Measurements from ENCODE around the gene POLD3. TPM values are rescaled to one million over a fixed set of nuclear protein-coding genes. Genes with fewer than 3 reads are reported as not detected.

POLD3 gene
- polyA plus RNA-seq, 2 of the 4 experiments (the other 2 are of a cell fraction), result 20.7 to 36.3 TPM

DNA sequence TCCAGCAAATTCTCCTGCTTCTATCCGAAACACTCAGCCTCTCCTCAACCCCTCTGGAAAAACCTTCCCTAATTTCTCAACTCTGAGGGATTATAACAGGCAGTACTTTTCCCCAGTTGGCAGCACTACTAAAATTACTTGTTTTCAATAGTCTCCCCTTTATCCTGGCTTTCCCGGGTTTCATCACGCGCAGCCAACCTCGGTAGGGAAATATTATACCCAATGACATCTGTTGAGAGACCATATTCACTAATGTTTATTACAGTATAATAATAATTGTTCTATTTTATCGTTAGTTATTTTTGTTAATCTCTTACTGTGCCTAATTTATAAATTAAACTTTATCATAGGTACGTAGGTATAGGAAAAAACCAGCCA lies 330 bp upstream of the POLD3 start (continued):
- no peak for TF ChIP-seq EHF (CRISPR knock-in tag; IDR thresholded peaks at IDR 0.05)

DNA sequence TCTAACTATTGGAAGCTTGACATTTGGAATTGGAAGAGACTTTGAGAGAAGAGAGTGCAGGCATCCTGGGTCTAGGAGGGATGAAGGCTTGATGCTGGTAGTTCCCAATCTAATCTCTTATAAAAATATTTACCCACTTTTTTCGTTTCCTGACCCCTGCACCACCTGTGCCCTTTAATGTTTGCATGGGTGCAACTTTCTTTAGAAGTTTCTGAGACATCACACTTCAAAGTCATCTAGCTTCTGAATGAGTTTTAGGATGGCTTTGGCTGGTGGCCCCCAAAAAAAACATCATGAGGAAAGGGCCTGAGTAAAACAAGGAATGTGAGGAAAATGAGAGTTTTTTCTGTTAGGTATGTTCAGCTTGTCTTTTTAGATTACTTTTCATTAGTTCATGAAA lies 1.1 kb downstream of the POLD3 start:
- no peaks in the 10 kb centered on the region for H3K9me3 ChIP-seq
- POLR2A ChIA-PET, result interaction anchor here (3.0 kb wide), 1 partner anchor 100 kb away, joined by 19 read pairs; the partner anchor contains the start of gene LIPT2
- peak overlapping the region; percentile 98 for H3K4me3 ChIP-seq
- DNase-seq (ENCODE audit: low read depth in 1 of 2, low spot score in 1 of 2), result no peak
- ATAC-seq, result no peak
- TF ChIP-seq RCOR1 (IDR thresholded peaks at IDR 0.05; ENCODE audit: low read depth, low read length), result no peak
- TF ChIP-seq EP300 (IDR thresholded peaks at IDR 0.05), result no peak
- no peak for TF ChIP-seq ZNF302 (CRISPR knock-in tag; IDR thresholded peaks at IDR 0.05)
- TF ChIP-seq, protein P1, sequence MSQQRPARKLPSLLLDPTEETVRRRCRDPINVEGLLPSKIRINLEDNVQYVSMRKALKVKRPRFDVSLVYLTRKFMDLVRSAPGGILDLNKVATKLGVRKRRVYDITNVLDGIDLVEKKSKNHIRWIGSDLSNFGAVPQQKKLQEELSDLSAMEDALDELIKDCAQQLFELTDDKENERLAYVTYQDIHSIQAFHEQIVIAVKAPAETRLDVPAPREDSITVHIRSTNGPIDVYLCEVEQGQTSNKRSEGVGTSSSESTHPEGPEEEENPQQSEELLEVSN (IDR thresholded peaks at IDR 0.05; ENCODE audit: borderline replicate concordance, low read depth), result no peak
- no peak for TF ChIP-seq CBX8 (IDR thresholded peaks at IDR 0.05)
- no peak for TF ChIP-seq KDM1A (IDR thresholded peaks at IDR 0.05; ENCODE audit: low read depth)
- TF ChIP-seq JUN (IDR thresholded peaks at IDR 0.05), result no peak
- TF ChIP-seq TFCP2L1 (CRISPR knock-in tag; IDR thresholded peaks at IDR 0.05), result no peak
- TF ChIP-seq JUNB (IDR thresholded peaks at IDR 0.05), result no peak
- TF ChIP-seq BHLHE40 (IDR thresholded peaks at IDR 0.05; ENCODE audit: low read depth, low read length), result no peak
- no peak for TF ChIP-seq CHD2 (IDR thresholded peaks at IDR 0.05; ENCODE audit: low read length, partially characterized antibody)
- no peak for TF ChIP-seq ZFP36 (IDR thresholded peaks at IDR 0.05; ENCODE audit: borderline replicate concordance, partially characterized antibody)
- TF ChIP-seq, protein P2, sequence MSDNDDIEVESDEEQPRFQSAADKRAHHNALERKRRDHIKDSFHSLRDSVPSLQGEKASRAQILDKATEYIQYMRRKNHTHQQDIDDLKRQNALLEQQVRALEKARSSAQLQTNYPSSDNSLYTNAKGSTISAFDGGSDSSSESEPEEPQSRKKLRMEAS (IDR thresholded peaks at IDR 0.05), result no peak
- TF ChIP-seq ESRRA (IDR thresholded peaks at IDR 0.05; ENCODE audit: borderline replicate concordance, low read length), result no peak
- no peak for TF ChIP-seq MAZ (IDR thresholded peaks at IDR 0.05; ENCODE audit: borderline replicate concordance, low read depth, low read length)
- TF ChIP-seq ZSCAN20 (CRISPR knock-in tag; IDR thresholded peaks at IDR 0.05), result no peak
- no peak for TF ChIP-seq POLR2AphosphoS2 (conservative IDR thresholded peaks at IDR 0.05; ENCODE audit: low read length)
- TF ChIP-seq, protein P3, sequence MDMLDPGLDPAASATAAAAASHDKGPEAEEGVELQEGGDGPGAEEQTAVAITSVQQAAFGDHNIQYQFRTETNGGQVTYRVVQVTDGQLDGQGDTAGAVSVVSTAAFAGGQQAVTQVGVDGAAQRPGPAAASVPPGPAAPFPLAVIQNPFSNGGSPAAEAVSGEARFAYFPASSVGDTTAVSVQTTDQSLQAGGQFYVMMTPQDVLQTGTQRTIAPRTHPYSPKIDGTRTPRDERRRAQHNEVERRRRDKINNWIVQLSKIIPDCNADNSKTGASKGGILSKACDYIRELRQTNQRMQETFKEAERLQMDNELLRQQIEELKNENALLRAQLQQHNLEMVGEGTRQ (IDR thresholded peaks at IDR 0.05), result no peak
- TF ChIP-seq GATA3 (IDR thresholded peaks at IDR 0.05; ENCODE audit: borderline replicate concordance), result no peak
- peaks cover 18% of the 10 kb centered on the region; the same call in 2 of the 3 replicates for H3K4me1 ChIP-seq
- FAIRE-seq, result no peak
- H3K4me2 ChIP-seq, result peak overlapping the region; percentile 79
- WGBS (ENCODE audit: missing lambda C conversion rate), result 0% methylated on average over 1 of the region's 1 CpG
- CTCF ChIA-PET, result interaction anchor here (1.6 to 2.0 kb wide), 5 partner anchors 11 to 147 kb away, joined by 3 to 8 read pairs (median 4); no protein-coding TSS in a partner anchor
- peak overlapping the region; percentile 94 to 98 for H3K27ac ChIP-seq

DNA sequence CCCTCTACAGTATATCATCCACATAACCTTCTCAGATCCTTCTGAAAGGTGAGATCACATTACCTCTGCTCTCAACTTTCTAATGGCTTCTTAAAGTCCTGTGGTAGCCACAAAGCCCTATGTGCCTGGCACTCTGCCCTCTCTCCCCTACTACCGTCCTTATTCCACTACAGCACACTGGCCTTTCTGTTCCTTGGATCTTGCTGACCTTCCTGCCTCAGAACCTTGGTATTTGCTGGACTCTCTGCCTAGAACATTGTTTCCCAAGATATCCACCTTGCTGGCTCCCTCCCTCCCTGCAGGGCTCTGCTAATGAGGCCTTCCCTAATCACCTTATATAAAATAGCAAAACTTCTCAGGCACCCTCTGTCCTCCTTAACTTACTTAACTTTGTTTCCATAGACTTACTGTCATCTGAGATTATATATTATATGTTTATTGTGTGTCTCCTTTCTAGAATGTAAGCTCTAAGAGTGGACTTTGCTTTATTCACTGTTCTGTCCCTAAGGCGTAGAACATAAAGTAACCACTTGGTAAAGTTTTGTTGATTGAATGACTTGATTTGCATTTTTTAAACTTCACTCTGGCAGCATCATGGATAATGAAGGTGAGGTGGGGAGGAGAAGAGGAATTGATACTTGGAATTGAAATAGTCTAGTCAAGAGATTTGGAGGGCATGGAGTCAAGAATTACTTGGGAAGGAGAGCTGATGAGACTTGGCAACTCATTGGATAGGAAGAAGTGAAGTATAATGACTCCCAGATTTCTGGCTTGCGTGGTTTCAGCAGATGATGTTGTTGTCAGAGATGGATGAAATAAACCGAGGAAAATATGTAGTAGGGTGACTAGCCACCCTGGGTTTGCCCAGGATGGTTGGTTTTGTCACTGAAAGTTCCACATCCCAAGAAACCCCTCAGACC lies 10.5 kb downstream of the POLD3 start:
- Histone ChIP-seq H3K4me2 (no peak overlapping the region), H3K9me3 (no peaks in the 10 kb centered on the region), H3K4me1 (no peaks in the 10 kb centered on the region), H3K4me3 (no peak overlapping the region), H3K27ac (no peak overlapping the region)
- POLR2A ChIA-PET, result interaction anchor here (1.0 kb wide), 1 partner anchor 10 kb away, joined by 3 read pairs; the partner anchor contains the start of gene POLD3
- CTCF ChIA-PET, result interaction anchor here (0.9 to 2.1 kb wide), 9 partner anchors 10 to 137 kb away, joined by 3 to 12 read pairs (median 4); partner anchors contain the start of gene POLD3
- DNase-seq (ENCODE audit: low read depth in 1 of 2, low spot score in 1 of 2), result no peak
- 91% methylated on average over 4 of the region's 4 CpGs for WGBS (ENCODE audit: missing lambda C conversion rate)
- ATAC-seq, result no peak
- FAIRE-seq, result no peak
- TF ChIP-seq SREBF2 (IDR thresholded peaks at IDR 0.05) (no peak), EP300 (IDR thresholded peaks at IDR 0.05) (no peak), CBX8 (IDR thresholded peaks at IDR 0.05) (no peak)

Data from A549 (cell line).